NCI-H446 (cell line): ENCODE data around the gene PRR4.

Source experiments
- DNase-seq, 2 experiments: peaks; one replicate each; lab custom pipeline; 2025; lab: John Stamatoyannopoulos, UW

Gene PRR4, protein sequence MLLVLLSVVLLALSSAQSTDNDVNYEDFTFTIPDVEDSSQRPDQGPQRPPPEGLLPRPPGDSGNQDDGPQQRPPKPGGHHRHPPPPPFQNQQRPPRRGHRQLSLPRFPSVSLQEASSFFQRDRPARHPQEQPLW

GRCh38 chr12:10849425-10849878 lies at the start of gene PRR4:
PRR4 (minus strand) TSS chr12:10849475; CDS start chr12:10849437, 38 bp downstream.
- DNase-seq = no peak

- no peak for DNase-seq
These were observed 47.6 kb upstream of the PRR4 start for GRCh38 chr12:10896854-10897253.

DNA sequence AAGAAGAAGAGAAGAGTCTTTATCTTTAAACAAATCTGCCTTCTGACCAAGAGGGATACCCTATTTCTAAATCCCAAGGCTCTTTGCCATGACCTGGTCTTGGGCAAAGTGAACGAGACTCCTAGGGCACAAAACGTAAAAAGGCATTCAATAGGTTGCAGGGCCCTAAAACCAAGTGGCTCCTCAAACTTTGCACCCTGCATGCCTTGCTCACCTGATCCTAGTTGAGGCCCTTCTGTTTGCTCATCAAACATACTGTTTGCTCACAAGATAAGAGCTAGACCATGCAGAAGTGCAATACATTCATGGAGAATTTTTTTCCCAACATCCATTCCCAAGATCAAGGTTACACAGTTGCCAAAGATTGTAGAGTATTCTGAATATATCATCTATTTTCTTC lies 42.7 kb upstream of the PRR4 start:
- DNase-seq = no peak

DNA sequence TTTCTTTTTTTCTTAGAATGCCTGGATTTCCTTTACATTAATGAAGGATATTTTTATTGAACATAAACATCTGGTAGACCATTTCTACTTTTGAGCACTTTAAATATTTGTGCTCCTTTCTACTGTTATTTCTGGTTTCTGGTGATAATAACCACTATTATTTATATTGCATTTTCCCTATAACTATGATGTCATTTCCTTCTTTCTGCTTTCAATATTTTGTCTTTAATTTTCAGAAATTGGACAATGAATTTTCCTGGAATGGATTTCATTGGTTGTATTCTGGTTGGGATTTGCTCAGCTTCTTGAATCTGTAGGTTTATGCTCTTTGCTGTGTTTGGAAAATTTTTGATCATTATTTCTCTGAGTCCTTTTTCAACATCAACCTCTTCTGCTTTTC lies 40.0 kb upstream of the PRR4 start:
- no peak for DNase-seq

DNA sequence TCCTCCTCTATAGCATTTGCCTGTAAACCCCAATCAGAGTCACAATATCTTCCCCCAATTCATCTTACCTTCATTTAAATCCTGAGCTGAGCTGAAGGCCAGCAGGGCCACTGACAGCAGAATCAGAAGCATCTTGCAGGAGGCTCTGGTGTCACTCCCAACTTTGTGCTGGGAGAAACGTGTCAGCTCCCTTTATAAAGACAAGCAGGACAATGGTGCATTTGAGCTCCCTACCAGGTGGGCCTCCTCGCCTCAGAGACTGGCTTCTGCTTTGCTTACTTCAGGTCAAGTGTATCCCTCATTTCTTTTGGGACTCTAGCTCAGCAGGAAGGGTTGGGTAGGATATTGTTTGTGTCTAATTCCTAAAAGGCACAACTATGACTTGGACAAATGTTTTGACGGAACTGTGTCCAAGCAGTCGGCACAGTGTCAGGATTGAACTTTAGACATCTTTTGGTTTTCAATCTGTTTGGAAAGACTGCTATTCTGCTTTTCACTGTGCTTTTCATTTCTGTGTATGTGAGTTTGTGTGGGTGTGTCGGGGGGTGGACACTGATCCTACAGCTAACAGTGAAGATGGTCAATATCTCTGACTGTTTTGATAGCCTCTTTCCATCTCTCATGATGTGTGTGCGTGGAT lies 34.9 kb upstream of the PRR4 start, which contains the start of gene PRH1:
PRH1 (minus strand) TSS at position 170 of the 640 bp plus-strand sequence; CDS start at position 132, 38 bp downstream.
- no peak for DNase-seq

DNA sequence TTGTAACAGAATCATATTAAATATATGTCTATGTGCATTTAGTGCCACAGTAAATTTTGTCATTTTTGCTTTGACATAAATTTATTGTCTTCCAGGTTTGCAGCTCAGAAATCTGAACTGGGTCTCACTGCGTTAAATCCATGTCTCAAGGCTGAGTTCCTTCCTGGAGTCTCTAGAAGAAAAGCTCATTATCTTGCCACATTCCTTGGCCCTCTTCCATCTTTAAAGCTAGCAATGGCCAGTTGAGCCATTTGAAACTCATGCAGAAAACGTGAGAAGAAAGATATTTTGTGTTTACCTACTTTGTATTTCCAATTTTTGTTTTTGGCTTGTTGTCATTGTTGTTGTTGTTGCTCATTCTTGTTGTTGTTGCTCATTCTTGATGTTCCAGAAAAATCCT lies 24.1 kb upstream of the PRR4 start:
- no peak for DNase-seq

- DNase-seq = no peak
These were observed 18.1 kb upstream of the PRR4 start for GRCh38 chr12:10867381-10867780.

GRCh38 chr12:10863512-10864218 lies 14.4 kb upstream of the PRR4 start:
- no peak for DNase-seq

DNA sequence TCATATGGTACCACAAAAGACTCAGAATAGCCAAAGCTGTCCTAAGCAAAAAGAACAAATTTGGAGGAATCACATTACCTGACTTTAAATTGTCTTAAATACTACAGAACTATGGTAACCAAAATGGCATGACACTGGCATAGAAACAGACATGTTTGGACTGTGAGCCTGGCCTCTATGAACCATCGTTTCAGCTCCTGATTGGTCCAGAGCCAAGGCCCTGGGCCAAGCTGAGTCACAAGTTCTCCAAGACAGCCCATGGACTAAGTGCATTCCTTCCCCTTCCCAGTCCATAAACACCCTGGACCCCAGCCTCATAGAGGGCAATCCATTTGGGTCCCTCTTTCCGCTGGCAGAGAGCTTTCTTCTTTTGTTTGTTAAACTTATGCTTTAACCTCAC lies 12.1 kb upstream of the PRR4 start:
- DNase-seq = peak in 1 of 2 experiments; percentile 2

- no peak for DNase-seq
These were observed 6.5 kb upstream of the PRR4 start for GRCh38 chr12:10855807-10856206.

DNA sequence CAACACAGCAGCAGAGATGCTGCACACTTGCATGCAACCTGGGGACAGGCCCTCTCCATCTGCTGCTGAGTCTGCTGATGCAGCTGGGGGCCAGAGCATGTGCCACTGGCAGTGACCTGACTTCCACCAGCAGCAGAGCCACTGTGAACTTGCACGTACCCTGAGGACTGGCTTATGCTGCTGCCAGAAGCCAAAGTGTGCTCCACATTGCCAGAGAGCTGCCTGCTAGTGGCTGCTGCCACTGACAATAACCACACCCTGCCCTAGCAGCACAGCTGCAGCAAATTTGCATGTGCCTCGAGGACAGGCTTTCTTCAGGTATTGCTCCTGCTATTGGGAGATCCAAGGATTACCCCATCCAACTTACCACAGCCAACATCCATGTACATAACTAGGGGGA lies 4.5 kb upstream of the PRR4 start:
- no peak for DNase-seq

DNA sequence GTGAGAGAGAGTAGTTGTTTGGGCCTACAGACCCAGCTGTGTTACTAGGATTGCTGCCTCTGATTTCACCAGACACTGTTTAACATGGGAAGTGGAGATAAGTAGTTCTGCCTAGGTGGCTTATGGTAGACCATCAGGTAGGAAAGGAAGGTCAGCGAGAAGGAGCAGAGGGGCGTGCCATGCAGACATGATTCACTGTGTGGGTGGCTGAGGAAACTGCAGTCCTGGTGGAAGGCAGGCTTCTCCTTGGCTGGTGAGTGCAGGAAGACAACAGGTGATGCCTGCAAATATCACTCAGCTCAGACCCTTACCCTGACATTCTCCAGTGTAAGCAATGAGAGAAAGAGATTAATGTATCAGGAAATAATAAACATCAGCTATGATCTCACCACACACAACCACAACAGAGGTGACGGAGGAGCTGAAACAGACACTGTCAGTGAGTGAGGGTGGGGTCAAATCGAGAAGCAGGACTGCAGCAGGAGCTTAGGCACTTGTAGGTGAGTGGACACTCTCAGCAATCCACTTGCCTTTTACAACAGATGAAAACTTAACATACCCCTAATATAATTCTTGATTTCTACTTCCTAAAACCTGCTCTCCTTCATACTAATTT lies 2.1 kb upstream of the PRR4 start:
- no peak for DNase-seq

GRCh38 chr12:10847744-10848143 lies 1.5 kb downstream of the PRR4 start:
- no peak for DNase-seq

GRCh38 chr12:10842862-10843261 lies 6.4 kb downstream of the PRR4 start:
- no peak for DNase-seq

DNA sequence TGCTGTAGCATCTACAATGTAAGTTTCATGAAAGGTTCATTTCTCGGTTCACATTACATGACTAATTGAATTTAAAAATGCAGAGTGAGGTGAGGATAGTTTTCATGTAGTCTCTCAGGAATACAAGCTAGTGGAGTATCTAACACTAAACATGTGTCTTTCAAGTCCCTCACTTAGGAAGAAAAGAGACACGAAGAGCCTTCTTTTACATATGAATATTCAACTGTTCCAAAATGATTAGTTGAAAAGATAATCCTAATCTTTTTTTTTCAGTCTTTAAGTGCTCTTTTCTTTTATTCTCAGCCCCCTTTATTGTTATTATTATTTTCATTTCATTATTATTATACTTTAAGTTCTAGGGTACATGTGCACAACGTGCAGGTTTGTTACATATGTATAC lies 10.8 kb downstream of the PRR4 start:
- DNase-seq = no peak

- no peak for DNase-seq
These were observed 19.3 kb downstream of the PRR4 start for GRCh38 chr12:10829994-10830393.

GRCh38 chr12:10826258-10826657 lies 23.0 kb downstream of the PRR4 start, which contains the start of gene TAS2R10:
TAS2R10 (minus strand) TSS chr12:10826358; CDS start chr12:10826269, 89 bp downstream.
- DNase-seq = no peak

GRCh38 chr12:10824957-10825356 lies 24.3 kb downstream of the PRR4 start:
- no peak for DNase-seq

- no peak for DNase-seq
These were observed 37.3 kb downstream of the PRR4 start for GRCh38 chr12:10811883-10812536.

DNA sequence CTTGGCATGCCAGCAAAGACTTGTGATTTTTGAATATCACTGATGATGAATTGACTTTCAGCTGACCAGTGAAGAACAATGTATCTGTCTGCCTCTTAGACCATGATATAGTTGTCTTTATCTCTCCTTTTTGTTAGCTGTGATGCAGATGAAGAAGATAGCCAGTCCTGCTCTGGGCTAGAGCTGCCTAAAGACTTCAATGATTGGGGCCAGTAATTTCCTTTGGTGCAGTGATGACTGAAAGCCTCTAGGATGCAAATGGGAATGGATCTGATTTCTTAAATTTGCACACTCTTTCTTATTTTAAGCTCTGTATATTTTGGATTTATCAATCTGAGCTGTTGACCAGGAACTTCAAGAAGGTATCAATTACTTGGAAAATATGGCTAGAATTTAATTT lies 39.2 kb downstream of the PRR4 start, which contains the start of gene TAS2R9:
TAS2R9 (minus strand) TSS at position 101 of the 400 bp plus-strand sequence; CDS start at position 8, 93 bp downstream.
- DNase-seq = no peak

DNA sequence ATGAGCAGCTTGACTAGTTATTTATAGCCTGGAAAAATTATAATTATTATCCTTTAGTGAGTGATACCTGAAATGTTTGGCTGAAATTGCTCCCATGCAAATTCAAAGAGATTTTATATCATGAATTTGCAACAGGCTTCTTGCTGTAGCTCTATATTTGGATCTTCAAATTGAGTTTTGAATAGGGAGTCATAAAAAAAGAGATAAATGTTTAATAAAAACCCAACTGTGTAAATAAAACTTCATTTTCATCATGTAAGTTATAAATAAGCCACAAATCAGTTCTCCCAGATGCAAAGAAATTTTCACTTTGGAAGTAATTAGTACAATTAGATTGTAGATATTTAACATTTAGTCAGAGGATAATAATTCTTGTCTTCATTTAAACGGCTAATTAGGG lies 42.1 kb downstream of the PRR4 start, which contains the start of gene TAS2R8:
TAS2R8 (minus strand) TSS at position 101 of the 400 bp plus-strand sequence. CDS start 306 bp downstream, outside the sequence.
- DNase-seq = no peak

DNA sequence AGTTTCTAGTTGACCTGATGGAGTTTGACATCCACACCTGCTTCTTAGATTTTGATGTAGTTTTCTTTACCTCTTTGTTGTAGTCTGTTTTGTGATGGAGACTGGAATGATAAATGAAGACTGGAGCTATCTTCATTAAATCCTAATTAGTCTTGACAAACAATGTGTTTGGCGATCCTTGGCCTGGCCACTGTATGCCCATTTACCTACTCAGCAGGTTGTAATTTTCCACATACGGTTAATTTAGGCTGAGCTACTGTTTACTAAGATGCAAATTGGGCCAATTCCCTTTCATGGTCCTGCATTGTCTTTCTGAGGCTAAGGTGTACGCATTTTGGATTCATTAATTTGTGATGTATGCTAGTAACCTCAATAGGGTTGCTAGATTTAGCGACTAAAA lies 46.7 kb downstream of the PRR4 start, which contains the start of gene TAS2R7:
TAS2R7 (minus strand) TSS at position 41 of the 400 bp plus-strand sequence. CDS start 57 bp downstream, outside the sequence.
- no peak for DNase-seq
